Daoy (cell line): ENCODE data around the gene VIPR2. TPM values are rescaled to one million over a fixed set of nuclear protein-coding genes. Genes with fewer than 3 reads are reported as not detected.
"Not testable (repeated sequence)": the region's sequence is repeated elsewhere in the genome, so short reads cannot be mapped to it uniquely, and the experiment has no call there.

Source experiments
- DNase-seq: peaks from one replicate; pipeline ENCODE4 v3.0.0-alpha.2; 2015; ENCODE audit warnings: low read depth
- total RNA-seq: library from RNA; depleted of rRNA; stranded (reverse); fragments of >200 nt; shearing (Covaris generic); gene quantifications from 2 replicates; pipeline ENCODE4 v1.2.3, GENCODE V29; 2014

VIPR2 gene
- total RNA-seq, 1 experiment from 2014 or later: 0.74 TPM

- DNase-seq: no peak
Measured at GRCh38 chr7:158991824-158992621, 152.6 kb downstream of the VIPR2 start.

GRCh38 chr7:158988996-158989395 lies 155.7 kb downstream of the VIPR2 start:
- DNase-seq: no peak

GRCh38 chr7:158988302-158988862 lies 156.3 kb downstream of the VIPR2 start:
- DNase-seq: no peak

- no peak for DNase-seq
Measured at GRCh38 chr7:158987691-158988090, 157.0 kb downstream of the VIPR2 start.

GRCh38 chr7:158985583-158985982 lies 159.1 kb downstream of the VIPR2 start:
- DNase-seq: no peak

- not testable (repeated sequence) for DNase-seq
Measured at GRCh38 chr7:158984007-158984406, 160.7 kb downstream of the VIPR2 start.

- DNase-seq: not testable (repeated sequence)
Measured at GRCh38 chr7:158982080-158982479, 162.6 kb downstream of the VIPR2 start.

GRCh38 chr7:158979635-158980351 lies 164.9 kb downstream of the VIPR2 start:
- no peak for DNase-seq

GRCh38 chr7:158979023-158979529 lies 165.6 kb downstream of the VIPR2 start:
- DNase-seq: no peak
